Measurements from ENCODE around the gene NHSL2.

The NHSL2 gene

DNA sequence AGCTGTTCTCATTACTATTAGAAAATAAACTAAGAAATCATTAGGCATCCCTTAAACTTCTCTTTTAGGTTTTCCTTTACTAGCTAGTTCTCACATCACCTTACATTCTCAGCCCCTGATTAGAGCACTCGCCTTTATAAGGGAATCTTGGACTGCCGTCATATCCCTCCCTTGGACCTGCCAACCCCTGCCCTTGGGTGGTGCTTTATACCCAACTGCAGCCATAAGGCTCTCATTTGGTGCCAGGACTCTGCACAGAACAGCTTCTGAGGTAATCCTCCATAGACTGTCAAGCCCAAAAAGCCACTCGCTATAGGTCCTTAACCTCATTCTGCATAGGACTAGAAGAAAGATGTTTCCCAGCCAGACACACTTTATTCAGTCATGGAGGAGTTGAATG, 67.5 kb downstream of the NHSL2 start:
- no peak for DNase-seq (ENCODE audit: low read depth)
- TF ChIP-seq, protein P1, sequence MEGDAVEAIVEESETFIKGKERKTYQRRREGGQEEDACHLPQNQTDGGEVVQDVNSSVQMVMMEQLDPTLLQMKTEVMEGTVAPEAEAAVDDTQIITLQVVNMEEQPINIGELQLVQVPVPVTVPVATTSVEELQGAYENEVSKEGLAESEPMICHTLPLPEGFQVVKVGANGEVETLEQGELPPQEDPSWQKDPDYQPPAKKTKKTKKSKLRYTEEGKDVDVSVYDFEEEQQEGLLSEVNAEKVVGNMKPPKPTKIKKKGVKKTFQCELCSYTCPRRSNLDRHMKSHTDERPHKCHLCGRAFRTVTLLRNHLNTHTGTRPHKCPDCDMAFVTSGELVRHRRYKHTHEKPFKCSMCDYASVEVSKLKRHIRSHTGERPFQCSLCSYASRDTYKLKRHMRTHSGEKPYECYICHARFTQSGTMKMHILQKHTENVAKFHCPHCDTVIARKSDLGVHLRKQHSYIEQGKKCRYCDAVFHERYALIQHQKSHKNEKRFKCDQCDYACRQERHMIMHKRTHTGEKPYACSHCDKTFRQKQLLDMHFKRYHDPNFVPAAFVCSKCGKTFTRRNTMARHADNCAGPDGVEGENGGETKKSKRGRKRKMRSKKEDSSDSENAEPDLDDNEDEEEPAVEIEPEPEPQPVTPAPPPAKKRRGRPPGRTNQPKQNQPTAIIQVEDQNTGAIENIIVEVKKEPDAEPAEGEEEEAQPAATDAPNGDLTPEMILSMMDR (IDR thresholded peaks at IDR 0.05; ENCODE audit: insufficient read depth, low read depth, low read length, missing control alignments), result no peak
- no peak overlapping the region for H3K4me3 ChIP-seq (ENCODE audit: low read depth, low read length)

DNA sequence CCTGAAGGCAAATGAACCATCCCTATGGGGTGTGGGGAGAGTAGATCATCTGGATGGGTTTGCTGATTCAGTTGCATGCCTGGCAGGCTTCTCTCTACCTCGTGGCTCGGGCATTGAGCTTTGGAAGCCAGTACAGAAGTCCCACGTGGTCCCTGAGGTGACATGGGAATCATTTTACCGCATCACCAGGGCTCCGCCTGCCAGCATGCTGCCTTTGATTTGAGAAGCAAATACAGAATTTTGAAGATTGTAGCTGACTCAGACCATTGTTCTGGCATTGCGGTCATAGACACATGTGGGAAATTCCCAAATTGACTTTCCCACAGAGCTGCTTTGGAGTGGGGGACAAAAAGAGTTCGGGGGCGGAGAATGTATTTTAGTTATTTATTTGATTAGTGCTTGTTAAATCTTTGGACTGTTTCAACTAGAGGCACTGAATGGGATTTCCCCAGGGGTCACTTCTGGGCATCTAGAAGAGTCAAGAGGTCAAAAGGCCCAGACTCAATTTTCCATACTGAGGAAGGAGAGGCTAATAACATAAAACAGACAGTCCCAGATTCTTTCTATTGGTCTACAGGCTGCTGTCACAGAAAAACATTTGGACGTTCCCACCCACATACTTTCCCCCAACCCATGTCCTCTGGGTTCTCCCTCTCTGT, 79.3 kb downstream of the NHSL2 start:
- TF ChIP-seq, protein P1 (IDR thresholded peaks at IDR 0.05; ENCODE audit: insufficient read depth, low read depth, low read length, missing control alignments), result no peak
- H3K4me3 ChIP-seq (ENCODE audit: low read depth, low read length), result no peak overlapping the region
- no peak for DNase-seq (ENCODE audit: low read depth)

DNA sequence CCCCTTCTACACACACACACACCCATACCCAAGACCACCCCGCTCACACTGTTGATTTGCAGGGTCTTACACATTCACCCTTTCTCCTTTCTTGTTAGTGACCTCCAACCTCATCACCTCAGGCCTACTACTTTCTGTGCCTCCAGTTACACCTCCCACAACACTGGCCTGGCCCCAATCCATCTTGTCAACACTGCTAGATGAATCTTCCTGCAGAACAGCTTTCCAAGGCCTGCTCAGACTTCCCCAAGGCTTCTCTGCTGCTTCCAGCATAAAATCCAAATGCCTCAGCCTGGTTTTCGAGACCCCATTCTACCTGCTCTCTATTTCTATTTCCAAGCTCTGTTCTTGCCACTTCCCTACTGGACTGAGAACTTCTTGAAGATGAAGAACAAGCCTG, 79.9 kb downstream of the NHSL2 start:
- TF ChIP-seq, protein P1 (IDR thresholded peaks at IDR 0.05; ENCODE audit: insufficient read depth, low read depth, low read length, missing control alignments), result no peak
- DNase-seq (ENCODE audit: low read depth), result no peak
- no peak overlapping the region for H3K4me3 ChIP-seq (ENCODE audit: low read depth, low read length)

DNA sequence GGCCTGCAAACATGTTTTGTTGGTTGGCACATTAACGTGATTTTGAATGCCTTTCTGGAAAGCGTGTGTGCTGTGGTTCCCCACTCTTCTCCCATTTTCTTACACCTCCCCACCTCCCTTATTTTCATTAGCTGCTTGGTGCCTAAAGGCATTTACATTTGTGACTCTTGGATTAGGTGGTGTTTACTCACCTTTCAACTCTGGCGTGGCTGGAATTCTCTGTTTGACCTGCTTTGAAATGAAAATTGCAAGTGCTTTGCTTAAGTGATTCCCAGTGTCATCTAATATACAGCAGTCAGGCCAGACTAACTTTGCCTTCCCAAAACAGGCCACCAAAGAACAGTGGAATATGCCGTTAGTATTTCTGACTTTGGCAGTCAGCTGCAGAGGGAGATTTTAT, 80.5 kb downstream of the NHSL2 start:
- TF ChIP-seq, protein P1 (IDR thresholded peaks at IDR 0.05; ENCODE audit: insufficient read depth, low read depth, low read length, missing control alignments), result no peak
- no peak overlapping the region for H3K4me3 ChIP-seq (ENCODE audit: low read depth, low read length)
- DNase-seq (ENCODE audit: low read depth), result no peak

DNA sequence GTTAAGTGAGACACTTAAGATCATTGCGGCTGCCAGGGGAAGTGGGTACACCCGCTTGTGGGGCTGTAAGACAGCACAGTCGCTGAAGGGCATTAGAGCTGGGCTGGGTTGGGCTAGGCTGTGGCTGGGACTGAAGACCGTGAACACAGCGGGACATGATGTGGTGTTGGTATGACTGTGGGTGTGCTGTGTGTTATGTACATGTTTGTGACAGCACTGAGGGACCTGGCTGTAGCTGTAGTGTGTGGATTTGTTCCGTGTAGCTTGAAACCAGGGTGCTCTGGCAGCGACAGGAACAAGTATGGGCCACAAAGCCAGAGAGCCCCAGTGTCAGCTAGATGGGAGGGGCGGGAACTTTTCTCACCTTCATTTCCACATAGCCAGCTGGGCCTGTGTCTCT, 82.1 kb downstream of the NHSL2 start:
- no peak overlapping the region for H3K4me3 ChIP-seq (ENCODE audit: low read depth, low read length)
- TF ChIP-seq, protein P1 (IDR thresholded peaks at IDR 0.05; ENCODE audit: insufficient read depth, low read depth, low read length, missing control alignments), result no peak
- peak; percentile 9 for DNase-seq (ENCODE audit: low read depth)

DNA sequence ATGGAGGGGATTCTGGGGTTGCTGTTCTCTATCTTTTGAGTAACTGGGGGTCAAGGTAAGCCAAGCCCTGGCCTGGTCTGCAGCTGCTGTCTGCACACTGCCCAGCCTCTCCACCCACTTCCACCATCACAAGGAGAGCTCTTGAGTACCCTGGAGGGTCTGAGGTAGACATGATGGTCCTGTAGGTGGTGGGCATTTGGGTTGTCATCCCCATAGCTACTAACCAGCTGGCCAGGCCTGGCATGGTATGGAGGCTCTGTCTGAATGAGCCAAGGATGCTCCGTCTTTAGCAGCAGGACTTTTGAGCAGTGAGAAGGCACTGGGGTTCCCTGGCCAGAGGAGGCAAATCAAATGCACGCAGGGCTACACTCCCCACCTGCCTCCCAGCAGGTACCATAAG, 82.7 kb downstream of the NHSL2 start:
- TF ChIP-seq, protein P1 (IDR thresholded peaks at IDR 0.05; ENCODE audit: insufficient read depth, low read depth, low read length, missing control alignments), result no peak
- no peak for DNase-seq (ENCODE audit: low read depth)
- H3K4me3 ChIP-seq (ENCODE audit: low read depth, low read length), result no peak overlapping the region

DNA sequence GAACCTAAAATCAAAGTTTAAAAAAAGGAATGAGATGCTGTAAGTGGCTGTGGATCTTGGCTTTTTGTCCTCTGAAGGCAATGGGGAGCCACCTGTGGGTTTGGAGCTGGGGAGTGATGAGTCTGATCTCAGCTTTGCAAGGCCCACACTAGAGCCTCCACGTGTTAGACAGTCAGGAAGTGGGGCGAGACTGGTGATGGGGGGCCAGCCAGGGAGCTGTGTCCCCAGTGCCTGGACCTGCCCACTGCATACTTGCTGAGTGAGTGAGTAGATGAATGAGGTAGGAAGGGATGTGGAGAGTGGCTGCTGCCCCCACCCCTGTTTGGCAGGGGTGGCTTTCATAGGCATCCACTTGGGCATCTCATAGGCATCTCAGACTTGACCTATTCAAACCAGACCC, 84.0 kb downstream of the NHSL2 start:
- TF ChIP-seq, protein P1 (IDR thresholded peaks at IDR 0.05; ENCODE audit: insufficient read depth, low read depth, low read length, missing control alignments), result no peak
- no peak for DNase-seq (ENCODE audit: low read depth)
- H3K4me3 ChIP-seq (ENCODE audit: low read depth, low read length), result no peak overlapping the region
